Activated T-helper 1 cell treated with Interleukin-2 at 50 U/mL for 16 hours (primary cell): Measurements from ENCODE around the gene AZU1.

Experiments used
- DNase-seq: peaks from one replicate; pipeline ENCODE4 v3.0.0-alpha.2; 2020; ENCODE audit warnings: low read depth

Gene AZU1

GRCh38 chr19:827710-828321, at the start of gene AZU1:
AZU1 (plus strand) TSS chr19:827837; CDS start chr19:827847, 10 bp downstream.
- no peak for DNase-seq

GRCh38 chr19:778910-779653, 48.6 kb upstream of the AZU1 start:
- no peak for DNase-seq

- DNase-seq: no peak
Observed at GRCh38 chr19:780935-781334, 46.7 kb upstream of the AZU1 start.

GRCh38 chr19:781800-782184, 45.8 kb upstream of the AZU1 start:
- no peak for DNase-seq

GRCh38 chr19:782185-782877, 45.3 kb upstream of the AZU1 start:
- DNase-seq: no peak

- DNase-seq: no peak
Observed at GRCh38 chr19:782878-783668, 44.6 kb upstream of the AZU1 start.

- no peak for DNase-seq
Observed at GRCh38 chr19:784541-784940, 43.1 kb upstream of the AZU1 start.

- DNase-seq: no peak
Observed at GRCh38 chr19:787536-787935, 40.1 kb upstream of the AZU1 start.

GRCh38 chr19:788686-788982, 39.0 kb upstream of the AZU1 start:
- DNase-seq: no peak

- DNase-seq: no peak
Observed at GRCh38 chr19:788983-789700, 38.5 kb upstream of the AZU1 start.

GRCh38 chr19:789701-790060, 38.0 kb upstream of the AZU1 start:
- DNase-seq: no peak

GRCh38 chr19:791007-791566, 36.5 kb upstream of the AZU1 start:
- no peak for DNase-seq

GRCh38 chr19:791567-792305, 35.9 kb upstream of the AZU1 start:
- DNase-seq: no peak

GRCh38 chr19:792306-792885, 35.2 kb upstream of the AZU1 start:
- DNase-seq: no peak

GRCh38 chr19:793806-794205, 33.8 kb upstream of the AZU1 start:
- no peak for DNase-seq

GRCh38 chr19:795073-795611, 32.5 kb upstream of the AZU1 start:
- no peak for DNase-seq

GRCh38 chr19:795691-796581, 31.7 kb upstream of the AZU1 start:
- DNase-seq: no peak

GRCh38 chr19:796692-797527, 30.7 kb upstream of the AZU1 start, which contains the start of gene PTBP1:
PTBP1 (plus strand) TSS chr19:797452; CDS start chr19:797498, 46 bp downstream.
- peak; percentile 99 for DNase-seq
